ENCODE results near the gene BDKRB2. TPM values are rescaled to one million over a fixed set of nuclear protein-coding genes. Genes with fewer than 3 reads are reported as not detected.

The BDKRB2 gene
- total and polyA plus RNA-seq, 2 of the 8 experiments (the other 6 are each of a cell fraction or from before 2014, with no cell fraction given), result 0.13 to 0.21 TPM

- TF ChIP-seq, protein P1, sequence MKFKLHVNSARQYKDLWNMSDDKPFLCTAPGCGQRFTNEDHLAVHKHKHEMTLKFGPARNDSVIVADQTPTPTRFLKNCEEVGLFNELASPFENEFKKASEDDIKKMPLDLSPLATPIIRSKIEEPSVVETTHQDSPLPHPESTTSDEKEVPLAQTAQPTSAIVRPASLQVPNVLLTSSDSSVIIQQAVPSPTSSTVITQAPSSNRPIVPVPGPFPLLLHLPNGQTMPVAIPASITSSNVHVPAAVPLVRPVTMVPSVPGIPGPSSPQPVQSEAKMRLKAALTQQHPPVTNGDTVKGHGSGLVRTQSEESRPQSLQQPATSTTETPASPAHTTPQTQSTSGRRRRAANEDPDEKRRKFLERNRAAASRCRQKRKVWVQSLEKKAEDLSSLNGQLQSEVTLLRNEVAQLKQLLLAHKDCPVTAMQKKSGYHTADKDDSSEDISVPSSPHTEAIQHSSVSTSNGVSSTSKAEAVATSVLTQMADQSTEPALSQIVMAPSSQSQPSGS (IDR thresholded peaks at IDR 0.05; ENCODE audit: low read length), result no peak
- TF ChIP-seq CBX8 (IDR thresholded peaks at IDR 0.05; ENCODE audit: borderline replicate concordance, low read depth, low read length), result no peak
- TF ChIP-seq, protein P2, sequence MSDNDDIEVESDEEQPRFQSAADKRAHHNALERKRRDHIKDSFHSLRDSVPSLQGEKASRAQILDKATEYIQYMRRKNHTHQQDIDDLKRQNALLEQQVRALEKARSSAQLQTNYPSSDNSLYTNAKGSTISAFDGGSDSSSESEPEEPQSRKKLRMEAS (IDR thresholded peaks at IDR 0.05), result no peak
Observed at GRCh38 chr14:96255501-96256366, 51.1 kb downstream of the BDKRB2 start, which contains the start of gene BDKRB1 (continued).

Measured in H1 (cell line).